HepG2 (cell line): ENCODE measurements around the gene APOM. TPM values are rescaled to one million over a fixed set of nuclear protein-coding genes. Genes with fewer than 3 reads are reported as not detected.

Source experiments
- ARID4A ChIP-seq: sonication (generic); formaldehyde crosslinking; IDR thresholded peaks from 2 replicates; pipeline ENCODE4 v1.5.0; 2020; ENCODE audit warnings: mild to moderate bottlenecking, missing genetic modification reagents, borderline replicate concordance
- CEBPZ ChIP-seq: IDR thresholded peaks from 2 replicates; pipeline ENCODE4 v1.6.1; 2012; ENCODE audit warnings: low read length, improper control_type of control experiment
- EHMT2 ChIP-seq: fragments of 200-600 bp; sonication (generic); IDR thresholded peaks from 2 replicates; pipeline ENCODE4 v1.7.0; 2017; ENCODE audit warnings: antibody characterized with exemption, low read depth, low read length, borderline replicate concordance
- HCFC1 ChIP-seq: fragments of 150-350 bp; IDR thresholded peaks from 2 replicates; pipeline ENCODE4 v1.6.1; 2014; ENCODE audit warnings: low read depth, low read length
- HOXA5 ChIP-seq: sonication (generic); formaldehyde crosslinking; IDR thresholded peaks from 2 replicates; pipeline ENCODE4 v1.4.0; 2020; ENCODE audit warnings: missing genetic modification reagents
- KDM1A ChIP-seq: IDR thresholded peaks from 2 replicates; pipeline ENCODE4 v1.6.1; 2016; ENCODE audit warnings: missing compliant biosample characterization
- LRRFIP1 ChIP-seq: sonication (generic); formaldehyde crosslinking; conservative IDR thresholded peaks from 2 replicates; pipeline ENCODE4 v1.4.0; 2020; ENCODE audit warnings: missing genetic modification reagents
- MNT ChIP-seq: fragments of 450-650 bp; IDR thresholded peaks from 2 replicates; pipeline ENCODE4 v1.6.1; 2016
- MXI1 ChIP-seq: IDR thresholded peaks from 3 replicates; pipeline ENCODE4 v1.6.1; 2012; ENCODE audit warnings: low read depth, low read length, inconsistent platforms, borderline replicate concordance
- POLR2AphosphoS2 ChIP-seq: IDR thresholded peaks from 2 replicates; pipeline ENCODE4 v1.6.1; 2011; ENCODE audit warnings: low read depth, low read length, improper control_type of control experiment
- ZIK1 ChIP-seq: sonication (generic); formaldehyde crosslinking; IDR thresholded peaks from 2 replicates; pipeline ENCODE4 v1.5.0; 2020; ENCODE audit warnings: mild to moderate bottlenecking, low read depth, missing genetic modification reagents, borderline replicate concordance
- ZMYM2 ChIP-seq: sonication (generic); formaldehyde crosslinking; IDR thresholded peaks from 2 replicates; pipeline ENCODE4 v1.8.0; 2022; ENCODE audit warnings: mild to moderate bottlenecking, missing genetic modification reagents
- ZNF276 ChIP-seq: sonication (generic); formaldehyde crosslinking; IDR thresholded peaks from 2 replicates; pipeline ENCODE4 v1.4.0; 2020; ENCODE audit warnings: mild to moderate bottlenecking, low read depth, missing genetic modification reagents
- ZNF878 ChIP-seq: sonication (generic); formaldehyde crosslinking; IDR thresholded peaks from 2 replicates; pipeline ENCODE4 v1.8.1; 2023; ENCODE audit warnings: mild to moderate bottlenecking, missing genetic modification reagents, moderate library complexity
- polyA plus RNA-seq, 8 experiments: library from polyadenylated mRNA; depleted of rRNA in 3 of 8; stranded (reverse) in 7 of 8; unstranded in 1 of 8; fragments of >200 nt; fragmentation: Illumina TruSeq in 4 of 8; extraction: Trizol in 4 of 8; gene quantifications; 2 replicates each; pipeline versions ENCODE4 v1.2.1 to v1.2.3, GENCODE V29; 2011 to 2016; ENCODE audit warnings: low read depth in 4 of 8, missing spikeins in 1 of 8, mixed read lengths in 1 of 8; ENCODE audit not compliant: insufficient read depth in 1 of 8
- total RNA-seq, 5 experiments: library from RNA; depleted of rRNA; stranded (reverse); fragments of >200 nt; fragmentation: Illumina TruSeq; extraction: Trizol; gene quantifications; 2 replicates each; pipeline ENCODE4 v1.2.3, GENCODE V29; 2016; ENCODE audit warnings: low read depth in 1 of 5

Gene APOM
- total and polyA plus RNA-seq, 2 of the 13 experiments (the other 11 are each of a cell fraction or from before 2014, with no cell fraction given), result 98.2 to 1,140 TPM

- no peak for TF ChIP-seq ZNF878 (CRISPR knock-in tag)
- no peak for TF ChIP-seq KDM1A (CRISPR knock-in tag)
- TF ChIP-seq MNT, result peak; percentile 62
- no peak for TF ChIP-seq ZIK1
- no peak for TF ChIP-seq EHMT2
- peak; percentile 96 for TF ChIP-seq HCFC1
- TF ChIP-seq POLR2AphosphoS2, result no peak
- peak; percentile 83 for TF ChIP-seq ARID4A (CRISPR knock-in tag)
- no peak for TF ChIP-seq HOXA5 (CRISPR knock-in tag)
- TF ChIP-seq ZNF276 (CRISPR knock-in tag), result no peak
- no peak for TF ChIP-seq CEBPZ
- TF ChIP-seq LRRFIP1 (CRISPR knock-in tag), result no peak; the same call in 1 of the 2 replicates
- TF ChIP-seq MXI1, result peak; percentile 73; the same call in 2 of the 3 replicates
- TF ChIP-seq ZMYM2 (CRISPR knock-in tag), result no peak; the same call in 1 of the 2 replicates
Observed at GRCh38 chr6:31665501-31666336, 10.0 kb downstream of the APOM start, which contains the start of gene CSNK2B (continued).
